Aorta (tissue), 5 donors: Measurements from ENCODE around the gene ELF2. TPM values are rescaled to one million over a fixed set of nuclear protein-coding genes. Genes with fewer than 3 reads are reported as not detected.

ENCODE experiments used
- ATAC-seq: fragments of 200-7000 bp; cut with Tn5 transposase; one replicate; pipeline ENCODE4 v1.9.1; 2022; ENCODE audit warnings: moderate library complexity; ENCODE audit not compliant: low FRiP score
- DNase-seq, 2 donors: peaks; one replicate each; pipeline ENCODE4 v3.0.0-alpha.2; 2020
- H3K27ac ChIP-seq, 2 donors: one replicate each; pipeline ENCODE4 v1.5.1; 2013; ENCODE audit warnings: low read length in 2 of 2, mild to moderate bottlenecking in 2 of 2, moderate library complexity in 2 of 2, control low read depth in 1 of 2, inconsistent platforms in 1 of 2, low read depth in 1 of 2
- H3K27me3 ChIP-seq, 2 donors: one replicate each; pipeline ENCODE4 v1.6.1; 2013; ENCODE audit warnings: control low read depth in 1 of 2, low read length in 1 of 2, mild to moderate bottlenecking in 1 of 2, moderate library complexity in 1 of 2; ENCODE audit not compliant: insufficient read depth in 2 of 2, control insufficient read depth in 1 of 2
- H3K36me3 ChIP-seq, 2 donors: one replicate each; pipeline ENCODE4 v1.6.1; 2013; ENCODE audit warnings: control low read depth in 1 of 2, low read length in 1 of 2, mild to moderate bottlenecking in 1 of 2; ENCODE audit not compliant: insufficient read depth in 2 of 2, control insufficient read depth in 1 of 2
- H3K4me1 ChIP-seq, 2 donors: one replicate each; pipeline ENCODE4 v1.6.1; 2013; ENCODE audit warnings: low read length in 2 of 2, control low read depth in 1 of 2, mild to moderate bottlenecking in 1 of 2, moderate library complexity in 1 of 2; ENCODE audit not compliant: insufficient read depth in 2 of 2, control insufficient read depth in 1 of 2
- H3K4me3 ChIP-seq, 2 donors: one replicate each; pipeline ENCODE4 v1.5.1; 2013; ENCODE audit warnings: low read length in 2 of 2, control low read depth in 1 of 2, mild to moderate bottlenecking in 1 of 2
- H3K9me3 ChIP-seq: one replicate; pipeline ENCODE4 v1.6.1; 2013; ENCODE audit warnings: mild to moderate bottlenecking, low read length; ENCODE audit not compliant: control insufficient read depth
- WGBS, 2 donors: extraction: QIAGEN DNeasy Blood & Tissue Kit; methylation state at CpG; one replicate each; pipeline ENCODE4 v1.1.7; 2013; 5-methylcytosine and 5-hydroxymethylcytosine counted together
- intact Hi-C, 2 donors: fragments of 100-400 bp; cut with DNase I; formaldehyde crosslinking; loops; one replicate each; pipeline versions ENCODE4 v1.14.2 to v1.15.0; 2022
- polyA plus RNA-seq, 2 donors: library from polyadenylated mRNA; stranded (reverse); fragments of 200-250 nt; gene quantifications; one replicate each; pipeline ENCODE4 v1.2.3, GENCODE V29; 2013
- total RNA-seq, 2 donors: library from RNA; stranded (reverse); fragmentation: NEBNext Ultra II Directional; extraction: Animal tissue kit (Norgen Biotek cat#: 25700); gene quantifications; one replicate each; pipeline ENCODE4 v1.2.1, GENCODE V29; 2021
- donor health status: healthy with polysubstance abuse.
- donor health status: Bipolar disorder and iron deficiency.
- donor health status: DM: no; HTN: no; CAD: no.
- donor health status: DM: no; HTN: no; CAD: no.
- donor health status: DM: yes; HTN: yes; CAD: no.

Gene ELF2
- total and polyA plus RNA-seq, 4 donors: 12.3 to 102 (median 58.4) TPM

DNA sequence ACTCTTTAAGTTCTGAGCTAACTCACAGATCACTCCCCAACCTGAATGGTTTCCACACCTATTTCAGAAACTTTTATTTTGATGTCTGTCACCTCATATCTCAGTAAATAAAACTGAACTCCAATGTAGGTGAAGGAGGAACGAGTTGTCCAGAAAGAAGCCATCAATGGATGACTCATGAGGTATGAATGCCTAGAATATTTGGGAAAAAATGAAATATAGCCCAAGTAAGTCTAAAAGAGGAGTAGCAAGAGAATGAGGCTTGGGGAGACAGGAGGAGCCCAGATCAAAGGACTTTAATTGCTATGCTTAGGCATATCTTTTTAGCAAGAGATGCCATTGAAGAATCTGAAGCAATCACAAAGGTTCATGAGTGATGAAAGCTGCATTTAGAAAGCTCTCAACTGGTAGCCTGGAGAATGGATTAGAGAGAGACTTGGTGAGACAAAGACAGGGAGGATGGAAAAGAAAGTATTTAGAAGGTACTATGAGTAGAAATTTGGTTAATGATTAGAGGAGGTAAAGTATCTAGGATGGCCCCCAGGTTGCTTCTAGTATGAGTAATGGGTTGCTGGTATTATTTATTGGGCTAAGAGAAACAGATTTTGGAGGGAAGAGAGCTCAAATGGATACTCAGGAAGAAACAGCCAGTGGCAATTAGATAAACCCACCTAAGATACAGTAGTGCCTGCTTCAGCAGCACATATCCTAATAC is 122.1 kb downstream of the ELF2 start:
- peaks cover 0 to 11% of the 10 kb centered on the region in 2 donors for H3K4me1 ChIP-seq
- H3K27ac ChIP-seq: no peak overlapping the region
- 4 to 6% methylated on average over 1 of the region's 1 CpG for WGBS, 2 donors
- ATAC-seq (no peak), DNase-seq (no peak)
- H3K9me3 ChIP-seq: no peaks in the 10 kb centered on the region
- no peaks in the 10 kb centered on the region for H3K27me3 ChIP-seq
- intact Hi-C loops: no loop called here
- peaks cover 0 to 3% of the 10 kb centered on the region in 2 donors for H3K36me3 ChIP-seq
- H3K4me3 ChIP-seq: no peak overlapping the region

DNA sequence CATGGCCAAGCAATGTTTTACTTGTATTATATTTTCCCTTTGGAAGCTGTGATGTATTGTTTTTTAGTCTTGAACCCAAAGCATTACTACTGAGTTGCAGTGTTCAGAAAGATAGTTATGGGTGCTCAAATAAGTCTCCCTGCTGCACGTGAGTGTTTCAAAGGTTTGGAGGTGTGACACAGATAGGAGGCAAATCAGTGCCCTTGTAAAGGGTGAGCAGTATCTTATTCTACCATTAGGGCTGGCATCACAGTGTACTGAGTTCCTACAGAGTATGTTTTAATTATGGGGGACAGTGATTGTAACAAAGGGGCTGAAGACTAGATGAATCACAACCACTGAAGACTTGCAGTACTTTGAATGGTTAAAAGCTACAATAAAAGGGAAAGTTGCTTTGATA is 123.1 kb downstream of the ELF2 start:
- H3K9me3 ChIP-seq: no peaks in the 10 kb centered on the region
- DNase-seq (no peak), ATAC-seq (no peak)
- H3K4me3 ChIP-seq: no peak overlapping the region
- H3K27me3 ChIP-seq: no peaks in the 10 kb centered on the region
- peaks cover 0 to 3% of the 10 kb centered on the region in 2 donors for H3K36me3 ChIP-seq
- peaks cover 0 to 11% of the 10 kb centered on the region in 2 donors for H3K4me1 ChIP-seq
- no peak overlapping the region for H3K27ac ChIP-seq
- intact Hi-C loops: no loop called here
- 78 to 88% methylated on average over 1 of the region's 1 CpG for whole genome bisulfite sequencing, 2 donors

DNA sequence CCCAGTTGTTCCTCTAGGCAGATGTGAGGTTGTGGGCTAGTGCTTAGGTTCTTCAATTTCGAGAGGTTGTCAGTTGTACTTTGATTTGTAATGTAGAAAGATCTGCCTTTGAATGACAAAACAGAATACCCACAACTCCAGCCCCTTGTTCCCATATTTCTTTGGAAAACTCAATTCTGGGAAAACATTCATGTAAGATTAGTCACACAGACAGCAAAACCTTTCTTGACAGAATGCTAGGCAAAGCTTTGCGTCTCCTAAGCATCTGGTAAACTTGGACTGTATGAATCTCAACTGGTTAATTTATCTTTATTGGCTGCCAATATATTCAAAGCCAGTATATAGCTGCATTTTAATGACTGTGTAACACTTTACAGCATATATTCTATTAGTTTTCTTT is 126.6 kb downstream of the ELF2 start:
- no peak for DNase-seq
- intact Hi-C loops: no loop called here
- 41 to 61% methylated on average over 2 of the region's 2 CpGs for WGBS, 2 donors
- Histone ChIP-seq H3K9me3 (no peaks in the 10 kb centered on the region), H3K27me3 (no peaks in the 10 kb centered on the region), H3K4me1 (peaks cover 0 to 11% of the 10 kb centered on the region in 2 donors), H3K36me3 (peaks cover 0 to 2% of the 10 kb centered on the region in 2 donors), H3K27ac (no peak overlapping the region), H3K4me3 (no peak overlapping the region)
- no peak for ATAC-seq

DNA sequence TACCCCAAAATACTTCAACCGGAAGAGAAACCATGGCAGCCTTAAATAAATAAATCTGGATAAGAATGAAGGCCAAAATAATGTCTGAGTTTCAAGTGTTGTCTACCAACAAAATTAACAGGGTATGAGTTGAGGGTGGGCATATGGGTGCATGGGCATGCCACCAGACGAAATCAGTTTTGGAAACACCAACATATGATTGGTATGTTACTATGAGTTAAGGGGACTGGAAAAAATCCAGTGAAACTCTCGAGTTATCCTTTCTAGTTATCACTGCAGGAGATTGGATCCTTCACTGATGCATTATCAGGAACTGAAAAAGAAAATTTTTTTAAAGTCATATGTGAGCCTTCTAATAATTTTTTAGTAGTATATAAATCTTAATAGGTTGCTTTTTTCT is 129.0 kb downstream of the ELF2 start:
- 31 to 36% methylated on average over 3 of the region's 3 CpGs for WGBS, 2 donors
- Histone ChIP-seq H3K4me1 (no peaks in the 10 kb centered on the region), H3K9me3 (no peaks in the 10 kb centered on the region), H3K36me3 (no peaks in the 10 kb centered on the region), H3K27me3 (no peaks in the 10 kb centered on the region), H3K4me3 (no peak overlapping the region), H3K27ac (no peak overlapping the region)
- intact Hi-C loops: no loop called here
- DNase-seq (no peak), ATAC-seq (no peak)

- Histone ChIP-seq H3K36me3 (no peaks in the 10 kb centered on the region), H3K27me3 (no peaks in the 10 kb centered on the region), H3K27ac (no peak overlapping the region), H3K9me3 (no peaks in the 10 kb centered on the region), H3K4me3 (no peak overlapping the region), H3K4me1 (no peaks in the 10 kb centered on the region)
- intact Hi-C loops: no loop called here
- DNase-seq: no peak
- 76 to 81% methylated on average over 2 of the region's 2 CpGs for WGBS, 2 donors
- no peak for ATAC-seq
Observed at GRCh38 chr4:139044291-139044690, 132.7 kb downstream of the ELF2 start.

GRCh38 chr4:139042981-139043460 is 134.0 kb downstream of the ELF2 start:
- H3K36me3 ChIP-seq: no peaks in the 10 kb centered on the region
- no peaks in the 10 kb centered on the region for H3K4me1 ChIP-seq
- ATAC-seq (peak; percentile 38), DNase-seq (no peak)
- H3K27me3 ChIP-seq: no peaks in the 10 kb centered on the region
- intact Hi-C loops: no loop called here
- H3K4me3 ChIP-seq: no peak overlapping the region
- H3K9me3 ChIP-seq: no peaks in the 10 kb centered on the region
- H3K27ac ChIP-seq: no peak overlapping the region
- WGBS, 2 donors: 61 to 73% methylated on average over 10 of the region's 10 CpGs

GRCh38 chr4:139038874-139039443 is 138.1 kb downstream of the ELF2 start:
- ATAC-seq (no peak), DNase-seq (no peak)
- no peaks in the 10 kb centered on the region for H3K9me3 ChIP-seq
- no peak overlapping the region for H3K27ac ChIP-seq
- intact Hi-C loops: no loop called here
- WGBS, 2 donors: 72 to 84% methylated on average over 1 of the region's 1 CpG
- H3K36me3 ChIP-seq: peaks cover 0 to 2% of the 10 kb centered on the region in 2 donors
- H3K4me1 ChIP-seq: no peaks in the 10 kb centered on the region
- no peaks in the 10 kb centered on the region for H3K27me3 ChIP-seq
- H3K4me3 ChIP-seq: no peak overlapping the region

DNA sequence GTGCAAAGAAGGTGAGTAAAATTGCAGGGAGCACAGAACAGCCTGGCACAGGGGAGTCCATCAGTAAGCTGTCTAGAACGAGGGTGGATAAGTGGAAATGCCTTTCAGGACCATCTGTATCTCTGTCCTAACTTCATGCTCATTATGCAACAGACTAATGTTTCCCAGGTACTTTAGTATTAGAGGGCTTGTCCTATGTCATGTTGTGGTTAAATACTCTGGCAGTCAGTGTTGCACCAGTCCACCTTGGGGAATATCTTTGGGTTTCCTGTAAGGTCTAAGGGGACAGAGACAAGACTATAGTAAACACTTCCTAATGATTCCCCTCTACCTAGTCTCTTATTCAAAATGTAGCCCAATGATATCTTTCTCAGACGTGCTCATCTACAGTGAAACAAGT is 140.1 kb downstream of the ELF2 start:
- ATAC-seq (no peak), DNase-seq (no peak)
- no peak overlapping the region for H3K27ac ChIP-seq
- WGBS, 2 donors: 71 to 83% methylated on average over 2 of the region's 2 CpGs
- H3K9me3 ChIP-seq: no peaks in the 10 kb centered on the region
- H3K4me1 ChIP-seq: no peaks in the 10 kb centered on the region
- no peaks in the 10 kb centered on the region for H3K27me3 ChIP-seq
- H3K4me3 ChIP-seq: no peak overlapping the region
- intact Hi-C loops: no loop called here
- peaks cover 0 to 2% of the 10 kb centered on the region in 2 donors for H3K36me3 ChIP-seq

DNA sequence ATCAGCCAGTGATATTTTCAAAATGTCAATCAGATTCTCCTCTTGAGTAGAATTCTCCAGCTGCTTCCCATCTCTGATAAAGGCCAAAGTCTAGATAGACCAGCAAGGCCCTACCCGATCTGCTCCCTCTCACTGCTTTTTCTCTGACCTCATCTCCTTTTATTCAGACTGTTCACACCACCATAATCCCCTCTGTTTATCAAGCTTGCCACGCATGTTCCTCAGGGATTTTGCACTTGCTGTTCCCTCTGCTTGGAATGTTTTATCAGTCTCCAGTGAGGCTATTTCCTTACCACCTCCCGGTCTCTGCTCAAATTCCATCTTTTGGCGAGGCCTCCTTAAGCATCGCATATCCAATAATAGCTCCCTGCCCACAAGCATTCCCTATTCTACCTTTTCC is 141.4 kb downstream of the ELF2 start:
- intact Hi-C loops: no loop called here
- Histone ChIP-seq H3K36me3 (peaks cover 0 to 2% of the 10 kb centered on the region in 2 donors), H3K4me3 (no peak overlapping the region), H3K27me3 (no peaks in the 10 kb centered on the region), H3K27ac (no peak overlapping the region), H3K4me1 (no peaks in the 10 kb centered on the region), H3K9me3 (no peaks in the 10 kb centered on the region)
- 73 to 76% methylated on average over 5 of the region's 5 CpGs for WGBS, 2 donors
- ATAC-seq (no peak), DNase-seq (no peak)
